ENCODE data around the gene LHFPL6. TPM values are rescaled to one million over a fixed set of nuclear protein-coding genes. Genes with fewer than 3 reads are reported as not detected.

The LHFPL6 gene
- total and polyA plus RNA-seq, 2 experiments from 2014 or later = 7.8 to 9.5 TPM

- Histone ChIP-seq H3F3A (replicated peaks; ENCODE audit: low read depth) (no peaks in the 10 kb centered on the region), H3K4me2 (0 out of 2 replicates have a peak overlapping the region, but pooled peaks have one; percentile 12), H4K20me1 (replicated peaks; ENCODE audit: insufficient read depth) (no peaks in the 10 kb centered on the region), H3K4me3 (no peak overlapping the region), H3K36me3 (ENCODE audit: insufficient read depth) (no peaks in the 10 kb centered on the region), H3K27ac (ENCODE audit: low read depth) (no peak overlapping the region), H3K27me3 (ENCODE audit: insufficient read depth) (no peaks in the 10 kb centered on the region; the same call in 1 of the 2 replicates), H3K4me1 (ENCODE audit: insufficient read depth) (peaks cover 66% of the 10 kb centered on the region), H3K79me2 (replicated peaks; ENCODE audit: insufficient read depth) (no peaks in the 10 kb centered on the region), H3K9me2 (ENCODE audit: insufficient read depth) (no peaks in the 10 kb centered on the region), H2AFZ (no peak overlapping the region)
- Mint-ChIP-seq H3K27me3 (ENCODE audit: insufficient read depth, low read depth, poor library complexity) (peaks cover 3% of the 10 kb centered on the region), H3K27ac (no peak overlapping the region), H3K4me3 (peak overlapping the region; percentile 3; the same call in 1 of the 3 replicates), H3K36me3 (ENCODE audit: low read depth) (no peaks in the 10 kb centered on the region), H3K9me3 (no peaks in the 10 kb centered on the region), H3K4me1 (peaks cover 65% of the 10 kb centered on the region)
- TF ChIP-seq ETS1 (IDR thresholded peaks at IDR 0.05) (no peak), NANOG (IDR thresholded peaks at IDR 0.05; ENCODE audit: borderline replicate concordance) (no peak), STAT1 (IDR thresholded peaks at IDR 0.05; ENCODE audit: unreplicated experiment) (no peak), EZH2 (IDR thresholded peaks at IDR 0.05; ENCODE audit: low read depth, unreplicated experiment) (no peak), EZH2phosphoT487 (IDR thresholded peaks at IDR 0.05; ENCODE audit: unreplicated experiment) (no peak), CTCF (conservative IDR thresholded peaks at IDR 0.05; ENCODE audit: low read depth in 2 of 2) (no peak), JUNB (IDR thresholded peaks at IDR 0.05; ENCODE audit: unreplicated experiment) (no peak), CREB1 (CRISPR knock-in tag; IDR thresholded peaks at IDR 0.05; ENCODE audit: low read depth) (no peak), ZNF462 (CRISPR knock-in tag; IDR thresholded peaks at IDR 0.05) (no peak), ZNF114 (CRISPR knock-in tag; IDR thresholded peaks at IDR 0.05) (no peak), ZNF331 (CRISPR knock-in tag; IDR thresholded peaks at IDR 0.05; ENCODE audit: low read depth) (no peak), POLR2AphosphoS5 (IDR thresholded peaks at IDR 0.05; ENCODE audit: low read depth) (no peak)
- TF ChIP-seq, protein P1, sequence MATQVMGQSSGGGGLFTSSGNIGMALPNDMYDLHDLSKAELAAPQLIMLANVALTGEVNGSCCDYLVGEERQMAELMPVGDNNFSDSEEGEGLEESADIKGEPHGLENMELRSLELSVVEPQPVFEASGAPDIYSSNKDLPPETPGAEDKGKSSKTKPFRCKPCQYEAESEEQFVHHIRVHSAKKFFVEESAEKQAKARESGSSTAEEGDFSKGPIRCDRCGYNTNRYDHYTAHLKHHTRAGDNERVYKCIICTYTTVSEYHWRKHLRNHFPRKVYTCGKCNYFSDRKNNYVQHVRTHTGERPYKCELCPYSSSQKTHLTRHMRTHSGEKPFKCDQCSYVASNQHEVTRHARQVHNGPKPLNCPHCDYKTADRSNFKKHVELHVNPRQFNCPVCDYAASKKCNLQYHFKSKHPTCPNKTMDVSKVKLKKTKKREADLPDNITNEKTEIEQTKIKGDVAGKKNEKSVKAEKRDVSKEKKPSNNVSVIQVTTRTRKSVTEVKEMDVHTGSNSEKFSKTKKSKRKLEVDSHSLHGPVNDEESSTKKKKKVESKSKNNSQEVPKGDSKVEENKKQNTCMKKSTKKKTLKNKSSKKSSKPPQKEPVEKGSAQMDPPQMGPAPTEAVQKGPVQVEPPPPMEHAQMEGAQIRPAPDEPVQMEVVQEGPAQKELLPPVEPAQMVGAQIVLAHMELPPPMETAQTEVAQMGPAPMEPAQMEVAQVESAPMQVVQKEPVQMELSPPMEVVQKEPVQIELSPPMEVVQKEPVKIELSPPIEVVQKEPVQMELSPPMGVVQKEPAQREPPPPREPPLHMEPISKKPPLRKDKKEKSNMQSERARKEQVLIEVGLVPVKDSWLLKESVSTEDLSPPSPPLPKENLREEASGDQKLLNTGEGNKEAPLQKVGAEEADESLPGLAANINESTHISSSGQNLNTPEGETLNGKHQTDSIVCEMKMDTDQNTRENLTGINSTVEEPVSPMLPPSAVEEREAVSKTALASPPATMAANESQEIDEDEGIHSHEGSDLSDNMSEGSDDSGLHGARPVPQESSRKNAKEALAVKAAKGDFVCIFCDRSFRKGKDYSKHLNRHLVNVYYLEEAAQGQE (IDR thresholded peaks at IDR 0.05; ENCODE audit: unreplicated experiment) = no peak
- DNase-seq (ENCODE audit: low spot score) = no peak
- ATAC-seq = no peak
Observed at GRCh38 chr13:39419068-39419467, 183.9 kb downstream of the LHFPL6 start.

Data from GM23338 (cell line).